Activated effector memory CD4-positive, alpha-beta T cell treated with anti-CD3 and anti-CD28 coated beads, Interleukin-2, amount 50 U/mL, for 16 hours (primary cell): Measurements from ENCODE around the gene SOCS4.

Experiments used
- DNase-seq: peaks from one replicate; pipeline ENCODE4 v3.0.0-alpha.2; 2020

Gene SOCS4

GRCh38 chr14:55092341-55092740 is 65.3 kb downstream of the SOCS4 start:
- DNase-seq = no peak

GRCh38 chr14:55094292-55095157 is 67.5 kb downstream of the SOCS4 start:
- no peak for DNase-seq

GRCh38 chr14:55097881-55098560 is 71.0 kb downstream of the SOCS4 start:
- peak; percentile 82 for DNase-seq

- DNase-seq = no peak
Measured at GRCh38 chr14:55098561-55098898, 71.5 kb downstream of the SOCS4 start.
